ENCODE data around the gene COLQ. TPM values are rescaled to one million over a fixed set of nuclear protein-coding genes. Genes with fewer than 3 reads are reported as not detected.
A peak's percentile ranks its signal among the peaks of the same experiment; 100 is the strongest.

The COLQ gene
- total RNA-seq, 6 experiments from 2014 or later: 0.17 to 0.54 (median 0.29) TPM

- Mint-ChIP-seq H3K36me3 (ENCODE audit: low read depth) (peaks cover 31% of the 10 kb centered on the region), H3K4me3 (no peak overlapping the region), H3K4me1 (ENCODE audit: low read depth) (peaks cover 18% of the 10 kb centered on the region), H3K27ac (no peak overlapping the region), H3K9me3 (peaks cover 6% of the 10 kb centered on the region), H3K27me3 (ENCODE audit: insufficient read depth) (no peaks in the 10 kb centered on the region)
- no peak for DNase-seq
- no peak for TF ChIP-seq CTCF (IDR thresholded peaks at IDR 0.05)
These were observed 90.2 kb downstream of the COLQ start for GRCh38 chr3:15431256-15431837.

DNA sequence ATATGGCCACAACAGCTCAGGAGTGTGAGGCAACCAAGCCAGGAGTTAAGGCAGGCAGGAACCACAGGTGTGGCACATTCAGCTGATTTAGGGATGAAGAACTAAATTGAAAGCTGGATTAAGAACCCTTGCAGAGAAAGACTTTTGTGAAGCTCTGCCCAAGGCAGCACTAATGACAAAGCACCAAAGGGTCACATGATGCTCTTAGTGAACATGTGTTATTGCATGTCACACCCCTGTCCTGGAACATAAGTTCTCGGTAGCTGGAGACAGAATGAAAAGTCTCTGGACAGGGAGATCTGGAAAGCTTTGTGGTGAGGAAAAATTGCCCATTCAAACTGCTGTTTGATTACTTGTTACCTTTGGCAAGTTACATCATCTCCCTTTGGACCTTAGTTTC is 90.9 kb downstream of the COLQ start:
- Mint-ChIP-seq H3K36me3 (ENCODE audit: low read depth) (peaks cover 34% of the 10 kb centered on the region), H3K27ac (peak overlapping the region; percentile 26; the same call in 1 of the 2 replicates), H3K4me1 (ENCODE audit: low read depth) (peaks cover 25% of the 10 kb centered on the region), H3K27me3 (ENCODE audit: insufficient read depth) (no peaks in the 10 kb centered on the region), H3K9me3 (peaks cover 6% of the 10 kb centered on the region), H3K4me3 (no peak overlapping the region)
- TF ChIP-seq CTCF (IDR thresholded peaks at IDR 0.05): no peak
- DNase-seq: no peak

DNA sequence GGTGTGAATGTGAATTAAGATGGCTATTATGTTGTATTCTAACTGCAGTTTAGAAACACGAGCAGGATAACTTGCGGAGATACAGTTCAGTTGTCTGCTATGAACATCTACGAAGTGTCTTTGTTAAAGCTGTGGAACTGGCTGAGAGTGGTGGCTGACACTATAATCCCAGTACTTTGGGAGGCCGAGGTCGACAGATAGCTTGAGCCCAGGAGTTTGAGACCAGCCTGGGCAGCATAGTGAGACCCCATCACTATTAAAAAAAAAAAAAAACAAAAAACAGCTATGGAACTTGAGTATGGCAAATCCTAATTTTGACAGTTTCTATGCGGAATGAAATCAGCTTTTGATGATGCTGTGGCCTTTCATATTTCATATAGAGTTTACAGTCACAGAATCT is 92.4 kb downstream of the COLQ start:
- no peak for TF ChIP-seq CTCF (IDR thresholded peaks at IDR 0.05)
- peaks cover 6% of the 10 kb centered on the region for H3K9me3 Mint-ChIP-seq
- peaks cover 33% of the 10 kb centered on the region for H3K4me1 Mint-ChIP-seq (ENCODE audit: low read depth)
- peak overlapping the region; percentile 98 for H3K4me3 Mint-ChIP-seq
- H3K27me3 Mint-ChIP-seq (ENCODE audit: insufficient read depth): no peaks in the 10 kb centered on the region
- H3K36me3 Mint-ChIP-seq (ENCODE audit: low read depth): peaks cover 32% of the 10 kb centered on the region
- DNase-seq: no peak
- peak overlapping the region; percentile 88 for H3K27ac Mint-ChIP-seq

DNA sequence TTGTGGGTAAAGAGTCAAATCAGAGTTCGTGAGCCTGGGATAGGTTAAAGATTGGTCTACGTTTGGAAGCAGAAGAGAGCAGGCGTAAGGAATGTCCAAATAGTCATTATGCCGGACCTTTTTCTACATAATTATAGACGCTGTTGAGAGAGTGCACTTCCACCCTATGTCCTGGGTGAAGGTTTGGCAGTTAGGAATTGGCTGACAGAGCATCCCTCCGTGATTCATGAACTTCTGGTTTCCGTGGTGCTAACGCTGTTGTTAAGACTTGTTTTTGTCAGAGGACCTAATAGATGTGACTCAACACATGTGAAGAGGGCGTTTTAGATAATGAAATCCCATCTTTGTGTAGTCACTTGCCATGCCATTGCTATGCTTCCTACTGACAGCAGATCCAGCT is 93.0 kb downstream of the COLQ start:
- Mint-ChIP-seq H3K27ac (peak overlapping the region; percentile 88), H3K27me3 (ENCODE audit: insufficient read depth) (no peaks in the 10 kb centered on the region), H3K4me3 (peak overlapping the region; percentile 98), H3K4me1 (ENCODE audit: low read depth) (peaks cover 33% of the 10 kb centered on the region), H3K36me3 (ENCODE audit: low read depth) (peaks cover 32% of the 10 kb centered on the region), H3K9me3 (peaks cover 6% of the 10 kb centered on the region)
- no peak for TF ChIP-seq CTCF (IDR thresholded peaks at IDR 0.05)
- DNase-seq: peak; percentile 88

DNA sequence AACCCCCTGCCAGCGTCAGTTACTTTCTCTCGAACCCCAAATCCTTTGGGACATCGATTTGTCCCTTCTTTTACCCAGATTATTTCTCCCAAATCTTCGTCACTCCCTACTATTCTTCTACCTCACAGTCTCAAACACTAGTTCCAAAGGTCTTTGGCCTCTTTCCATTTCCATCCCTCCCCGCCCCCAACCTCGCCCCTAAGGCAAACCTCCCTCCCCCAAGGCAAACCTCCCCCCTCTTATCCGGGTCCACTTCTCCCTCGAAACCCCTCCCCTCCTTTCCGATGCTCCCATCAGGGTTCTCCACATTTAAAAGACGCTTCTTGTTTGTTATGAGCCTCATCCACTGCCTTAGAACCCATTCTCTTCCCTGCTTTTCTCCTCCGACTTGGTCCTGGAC is 93.5 kb downstream of the COLQ start:
- H3K36me3 Mint-ChIP-seq (ENCODE audit: low read depth): peaks cover 28% of the 10 kb centered on the region
- H3K9me3 Mint-ChIP-seq: peaks cover 6% of the 10 kb centered on the region
- no peak for DNase-seq
- H3K27me3 Mint-ChIP-seq (ENCODE audit: insufficient read depth): no peaks in the 10 kb centered on the region
- H3K4me1 Mint-ChIP-seq (ENCODE audit: low read depth): peaks cover 33% of the 10 kb centered on the region
- peak overlapping the region; percentile 98 for H3K4me3 Mint-ChIP-seq
- peak overlapping the region; percentile 88 for H3K27ac Mint-ChIP-seq
- no peak for TF ChIP-seq CTCF (IDR thresholded peaks at IDR 0.05)
